Tibial artery (tissue), 4 donors: Measurements from ENCODE around the gene RHBDL3.
A peak's percentile ranks its signal among the peaks of the same experiment; 100 is the strongest.

ENCODE experiments used
- DNase-seq, 2 donors: peaks; one replicate each; pipeline ENCODE4 v3.0.0-alpha.2; 2019
- H3K27ac ChIP-seq, 2 donors: fragments of 200-600 bp; sonication (generic) in 1 of 2; 1 replicate in 1 of 2; 2 replicates in 1 of 2; pipeline ENCODE4 v1.5.1; 2018 to 2019; ENCODE audit warnings: mild to moderate bottlenecking in 1 of 2
- H3K27me3 ChIP-seq, 2 donors: fragments of 200-600 bp; sonication (generic) in 1 of 2; one replicate each; pipeline versions ENCODE4 v1.5.1 to v1.6.0; 2016 to 2019
- H3K36me3 ChIP-seq, 3 donors: fragments of 200-600 bp; sonication (generic) in 2 of 3; one replicate each; pipeline ENCODE4 v1.5.1; 2016 to 2019; ENCODE audit warnings: mild to moderate bottlenecking in 2 of 3
- H3K4me1 ChIP-seq, 4 donors: fragments of 200-600 bp; sonication (generic) in 2 of 4; 1 replicate in 3 of 4; 2 replicates in 1 of 4; pipeline ENCODE4 v1.5.1; 2016 to 2019
- H3K4me3 ChIP-seq, 2 donors: fragments of 200-600 bp; sonication (generic) in 1 of 2; 1 replicate in 1 of 2; 2 replicates in 1 of 2; pipeline ENCODE4 v1.5.1; 2018 to 2019; ENCODE audit warnings: mild to moderate bottlenecking in 2 of 2
- H3K9me3 ChIP-seq, 3 donors: fragments of 200-600 bp; sonication (generic) in 1 of 3; one replicate each; pipeline ENCODE4 v1.5.1; 2016 to 2019
- CTCF ChIP-seq, 2 experiments: fragments of 200-600 bp in 1 of 2; fragments of 450-650 bp in 1 of 2; IDR thresholded peaks; one replicate each; pipeline ENCODE4 v1.5.1; 2017 to 2019; ENCODE audit warnings: antibody characterized with exemption in 2 of 2, mild to moderate bottlenecking in 1 of 2, moderate library complexity in 1 of 2
- intact Hi-C: fragments of 100-400 bp; cut with DNase I; formaldehyde crosslinking; loops from one replicate; pipeline ENCODE4 v1.15.0; 2023; ENCODE audit warnings: low total_unique reads

Gene RHBDL3

GRCh38 chr17:32235588-32235987 lies 30.0 kb upstream of the RHBDL3 start:
- Histone ChIP-seq H3K4me1 (peaks cover 0 to 2% (median under 1%) of the 10 kb centered on the region in 4 donors), H3K9me3 (no peaks in the 10 kb centered on the region), H3K27me3 (no peaks in the 10 kb centered on the region), H3K4me3 (no peak overlapping the region), H3K27ac (no peak overlapping the region), H3K36me3 (no peaks in the 10 kb centered on the region)
- no peak for TF ChIP-seq CTCF (IDR thresholded peaks at IDR 0.05)
- intact Hi-C loops, result no loop called here
- no peak for DNase-seq

GRCh38 chr17:32239456-32239855 lies 26.2 kb upstream of the RHBDL3 start:
- no peak for TF ChIP-seq CTCF (IDR thresholded peaks at IDR 0.05)
- Histone ChIP-seq H3K4me1 (peaks cover 0 to 5% (median 2%) of the 10 kb centered on the region in 4 donors), H3K27me3 (no peaks in the 10 kb centered on the region), H3K36me3 (no peaks in the 10 kb centered on the region), H3K4me3 (no peak overlapping the region), H3K9me3 (no peaks in the 10 kb centered on the region), H3K27ac (no peak overlapping the region)
- intact Hi-C loops, result no loop called here
- no peak for DNase-seq

- intact Hi-C loops, result no loop called here
- Histone ChIP-seq H3K9me3 (no peaks in the 10 kb centered on the region), H3K4me3 (no peak overlapping the region), H3K4me1 (peaks cover 0 to 5% (median 2%) of the 10 kb centered on the region in 4 donors), H3K27me3 (no peaks in the 10 kb centered on the region), H3K27ac (no peak overlapping the region), H3K36me3 (no peaks in the 10 kb centered on the region)
- no peak for TF ChIP-seq CTCF (IDR thresholded peaks at IDR 0.05)
- no peak for DNase-seq
Observed at GRCh38 chr17:32240750-32241149, 24.9 kb upstream of the RHBDL3 start.

- H3K4me3 ChIP-seq, result no peak overlapping the region
- H3K36me3 ChIP-seq, result no peaks in the 10 kb centered on the region
- DNase-seq, result no peak
- no peak for TF ChIP-seq CTCF (IDR thresholded peaks at IDR 0.05)
- intact Hi-C loops, result no loop called here
- no peaks in the 10 kb centered on the region for H3K27me3 ChIP-seq
- H3K9me3 ChIP-seq, result no peaks in the 10 kb centered on the region
- H3K4me1 ChIP-seq, result peaks cover 0 to 5% (median 2%) of the 10 kb centered on the region in 4 donors
- H3K27ac ChIP-seq, result no peak overlapping the region
Observed at GRCh38 chr17:32241640-32242039, 24.0 kb upstream of the RHBDL3 start.

- Histone ChIP-seq H3K36me3 (no peaks in the 10 kb centered on the region), H3K27me3 (no peaks in the 10 kb centered on the region), H3K27ac (no peak overlapping the region), H3K4me1 (no peaks in the 10 kb centered on the region), H3K9me3 (no peaks in the 10 kb centered on the region), H3K4me3 (no peak overlapping the region)
- TF ChIP-seq CTCF (IDR thresholded peaks at IDR 0.05), result no peak
- intact Hi-C loops, result no loop called here
- no peak for DNase-seq
Observed at GRCh38 chr17:32249475-32249874, 16.2 kb upstream of the RHBDL3 start.

- no peaks in the 10 kb centered on the region for H3K9me3 ChIP-seq
- no peaks in the 10 kb centered on the region for H3K27me3 ChIP-seq
- TF ChIP-seq CTCF (IDR thresholded peaks at IDR 0.05), result peak; percentile 88 to 93
- no peaks in the 10 kb centered on the region for H3K4me1 ChIP-seq
- no peak overlapping the region for H3K4me3 ChIP-seq
- intact Hi-C loops, result loop anchor here (5.0 kb wide), 1 partner anchor 64 kb away; no protein-coding TSS in a partner anchor
- H3K36me3 ChIP-seq, result no peaks in the 10 kb centered on the region
- DNase-seq, result peak; percentile 82 to 83
- no peak overlapping the region for H3K27ac ChIP-seq
Observed at GRCh38 chr17:32253117-32253611, 12.5 kb upstream of the RHBDL3 start.
